HG03066 (cell line): ENCODE results near the gene DQX1.
"Not testable (repeated sequence)": the region's sequence is repeated elsewhere in the genome, so short reads cannot be mapped to it uniquely, and the experiment has no call there.

Source experiments
- ATAC-seq: cut with Tn5 transposase; IDR thresholded peaks from one replicate; pipeline ENCODE4 v1.9.1; 2021; ENCODE audit warnings: low read depth; ENCODE audit not compliant: unreplicated experiment

Gene DQX1

GRCh38 chr2:74498500-74499266 is 27.3 kb downstream of the DQX1 start:
- no peak for ATAC-seq

GRCh38 chr2:74497777-74498499 is 28.1 kb downstream of the DQX1 start:
- ATAC-seq, result no peak

GRCh38 chr2:74496997-74497776 is 28.8 kb downstream of the DQX1 start:
- ATAC-seq, result no peak

DNA sequence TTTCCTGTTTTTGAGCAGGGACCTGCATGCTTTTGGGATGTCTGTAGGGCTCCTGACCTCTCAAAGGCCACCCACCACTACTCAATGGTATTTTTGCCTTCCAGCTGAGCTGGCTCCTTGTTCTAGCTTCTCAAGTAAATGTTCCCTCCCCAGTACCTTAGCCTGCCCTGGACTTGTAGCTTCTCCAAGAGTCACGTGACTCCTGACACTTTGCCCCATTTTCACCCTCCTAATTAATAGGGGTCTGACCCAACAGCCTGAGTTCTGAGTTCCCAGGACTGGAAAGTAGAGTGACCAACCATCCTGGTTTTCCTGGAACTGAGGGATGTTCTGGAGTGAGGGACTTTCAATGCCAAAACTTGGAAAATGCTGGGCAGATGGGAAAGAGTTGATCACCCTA is 30.6 kb downstream of the DQX1 start:
- no peak for ATAC-seq

DNA sequence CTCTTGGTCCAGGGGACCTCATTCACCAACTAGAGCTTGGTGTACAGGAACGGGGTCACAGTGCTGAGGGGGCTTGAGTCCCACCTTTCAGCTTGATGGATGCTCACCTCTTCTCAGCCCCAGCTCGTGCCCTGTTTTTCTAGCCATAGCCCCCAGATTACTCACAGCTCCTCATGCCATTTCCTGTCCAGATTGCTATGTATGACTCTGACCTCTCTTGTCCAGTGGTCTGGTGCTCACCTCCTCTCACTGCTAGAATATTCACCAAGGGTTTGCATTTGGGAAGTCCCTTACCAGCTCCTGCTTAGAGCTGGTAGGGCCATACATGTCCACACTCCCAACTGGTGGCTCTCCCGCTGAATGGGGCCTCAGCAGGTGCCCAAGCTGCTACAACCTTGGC is 32.5 kb downstream of the DQX1 start:
- no peak for ATAC-seq

- no peak for ATAC-seq
These were observed 34.1 kb downstream of the DQX1 start for GRCh38 chr2:74491648-74492544.

DNA sequence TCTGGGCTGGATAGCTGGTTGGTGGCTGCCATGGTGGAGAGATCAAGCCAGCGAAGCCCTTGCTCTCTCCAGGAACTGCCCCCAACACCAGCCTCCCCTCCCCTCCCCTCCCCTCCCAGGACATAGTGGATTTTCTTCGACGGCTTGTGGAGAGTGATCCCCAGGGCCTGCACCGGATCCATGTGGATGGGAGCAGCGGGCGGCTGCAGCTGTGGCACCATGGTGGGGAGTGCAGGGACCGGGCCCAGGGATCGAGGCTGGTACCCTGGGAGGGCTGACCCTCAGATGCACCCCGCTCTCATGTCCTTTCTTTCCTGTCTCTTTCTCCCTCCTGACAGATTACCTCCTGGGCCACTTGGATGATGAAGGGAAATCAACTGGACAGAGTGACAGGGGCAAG is 36.1 kb downstream of the DQX1 start:
- ATAC-seq, result no peak

DNA sequence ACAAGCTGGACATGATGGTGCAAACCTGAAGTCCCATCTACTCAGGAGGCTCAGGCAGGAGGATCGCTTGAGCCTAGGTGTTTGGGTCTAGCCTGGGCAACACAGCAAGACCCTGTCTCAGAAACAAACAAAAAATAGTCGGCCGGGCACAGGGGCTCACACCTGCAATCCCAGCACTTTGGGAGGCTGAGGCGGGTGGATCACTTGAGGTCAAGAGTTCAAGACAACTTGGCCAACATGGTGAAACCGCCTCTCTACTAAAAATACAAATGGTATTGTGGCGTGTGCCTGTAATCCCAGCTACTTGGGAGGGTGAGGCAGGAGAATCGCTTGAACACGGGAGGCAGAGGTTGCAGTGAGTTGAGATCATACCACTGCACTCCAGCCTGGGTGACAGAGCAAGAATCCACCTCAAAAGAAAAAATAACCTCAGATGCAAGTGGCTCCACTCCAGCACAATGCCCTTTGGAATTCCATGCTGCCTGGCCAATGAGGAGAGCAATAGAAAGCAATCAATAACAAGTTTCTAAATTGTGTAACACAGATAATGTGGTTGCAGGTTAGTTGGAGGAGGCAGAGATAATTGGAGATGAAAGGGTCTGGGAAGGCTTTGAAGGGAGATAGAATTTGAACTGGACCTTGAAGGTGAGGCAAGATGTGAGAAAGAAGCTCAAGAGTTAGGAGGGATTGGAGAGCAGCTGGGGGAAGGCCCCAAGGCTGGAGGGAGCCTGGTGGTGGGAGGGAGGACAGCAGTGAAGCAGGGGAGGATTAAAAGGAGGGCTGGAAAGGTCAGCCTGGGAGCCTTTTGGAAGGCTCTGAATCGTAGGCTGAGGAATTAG is 37.2 kb downstream of the DQX1 start:
- no peak for ATAC-seq

- no peak for ATAC-seq
These were observed 39.9 kb downstream of the DQX1 start for GRCh38 chr2:74486141-74486540.

- ATAC-seq, result not testable (repeated sequence)
These were observed 42.3 kb downstream of the DQX1 start for GRCh38 chr2:74483675-74484164.

- ATAC-seq, result peak; percentile 89
These were observed 43.0 kb downstream of the DQX1 start, which contains the start of the genes CCDC142 and TTC31 for GRCh38 chr2:74482801-74483674. Gene CCDC142 (minus strand): TSS chr2:74482998. CDS start chr2:74482837, 161 bp downstream. Gene TTC31 (plus strand): TSS chr2:74483081. CDS start chr2:74483096, 15 bp downstream.

GRCh38 chr2:74481961-74482800 is 43.9 kb downstream of the DQX1 start:
- ATAC-seq, result peak; percentile 50

DNA sequence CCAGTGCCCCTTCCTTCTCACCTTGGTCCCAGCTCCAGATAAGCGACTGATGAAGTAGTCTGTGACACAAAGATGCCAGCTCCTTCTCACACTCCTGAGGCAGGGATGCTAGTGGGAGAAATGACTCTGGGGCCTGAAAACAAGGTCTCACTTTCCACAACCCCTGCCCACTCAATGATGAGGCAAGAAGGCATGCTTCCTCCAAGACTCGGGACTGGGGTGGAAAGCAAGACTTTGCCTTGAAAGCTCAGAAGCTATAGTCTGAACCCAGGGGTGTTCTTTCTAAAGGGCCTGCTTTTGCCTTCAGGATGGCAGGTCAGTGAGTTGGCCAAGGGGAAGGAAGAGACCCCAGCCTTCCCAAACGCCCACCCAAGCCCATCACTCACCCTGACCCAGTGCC is 44.6 kb downstream of the DQX1 start:
- ATAC-seq, result no peak

- ATAC-seq, result no peak
These were observed 51.1 kb downstream of the DQX1 start for GRCh38 chr2:74474899-74475298.

DNA sequence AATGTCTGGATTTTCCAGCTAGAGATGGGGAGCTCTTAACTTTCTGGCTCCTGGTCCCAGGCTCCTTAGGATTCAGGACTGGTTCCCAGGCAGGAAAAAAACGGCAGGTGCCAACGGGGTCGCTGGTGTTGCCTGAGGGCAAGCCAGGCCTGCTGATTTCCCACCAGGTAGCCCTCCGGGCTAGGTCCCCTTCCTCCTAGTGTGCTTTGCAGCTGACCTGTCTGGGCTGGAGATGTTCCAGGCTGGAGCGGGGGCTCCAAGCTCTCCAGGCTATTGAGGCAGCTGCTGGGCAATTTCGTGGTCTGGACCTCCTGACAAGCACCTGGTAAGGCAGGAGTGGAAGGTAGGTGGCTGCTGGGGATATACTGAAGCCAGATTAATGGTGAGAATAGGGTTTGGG is 51.5 kb downstream of the DQX1 start:
- ATAC-seq, result no peak

DNA sequence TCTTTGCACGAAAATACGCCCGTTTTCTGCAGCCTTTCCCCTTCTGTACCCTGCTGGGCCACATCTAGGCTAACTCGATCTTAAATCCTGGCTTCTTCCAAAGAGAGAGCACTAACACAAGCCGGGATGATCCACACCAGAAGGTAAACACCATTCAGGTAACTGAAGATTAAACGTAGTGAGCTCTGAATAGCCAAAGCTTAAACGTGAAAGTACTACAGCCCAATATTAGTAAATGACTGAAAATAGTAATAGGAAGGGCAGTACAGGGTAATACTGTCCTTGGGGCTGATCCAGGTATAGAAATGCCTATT is 53.1 kb downstream of the DQX1 start:
- ATAC-seq, result peak; percentile 4
